ENCODE measurements around the gene IMP3.
"Not testable (repeated sequence)": the region's sequence is repeated elsewhere in the genome, so short reads cannot be mapped to it uniquely, and the experiment has no call there.

IMP3 gene

DNA sequence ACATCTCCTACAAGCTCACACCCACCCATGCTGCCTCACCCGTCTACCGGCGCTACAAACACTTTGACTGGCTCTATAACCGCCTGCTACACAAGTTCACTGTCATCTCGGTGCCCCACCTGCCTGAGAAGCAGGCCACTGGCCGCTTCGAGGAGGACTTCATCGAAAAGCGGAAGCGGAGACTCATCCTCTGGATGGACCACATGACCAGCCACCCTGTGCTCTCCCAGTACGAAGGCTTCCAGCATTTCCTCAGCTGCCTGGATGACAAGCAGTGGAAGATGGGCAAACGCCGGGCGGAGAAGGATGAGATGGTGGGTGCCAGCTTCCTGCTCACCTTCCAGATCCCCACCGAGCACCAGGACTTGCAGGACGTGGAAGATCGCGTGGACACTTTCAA, 9.8 kb upstream of the IMP3 start:
- no peak for DNase-seq

DNA sequence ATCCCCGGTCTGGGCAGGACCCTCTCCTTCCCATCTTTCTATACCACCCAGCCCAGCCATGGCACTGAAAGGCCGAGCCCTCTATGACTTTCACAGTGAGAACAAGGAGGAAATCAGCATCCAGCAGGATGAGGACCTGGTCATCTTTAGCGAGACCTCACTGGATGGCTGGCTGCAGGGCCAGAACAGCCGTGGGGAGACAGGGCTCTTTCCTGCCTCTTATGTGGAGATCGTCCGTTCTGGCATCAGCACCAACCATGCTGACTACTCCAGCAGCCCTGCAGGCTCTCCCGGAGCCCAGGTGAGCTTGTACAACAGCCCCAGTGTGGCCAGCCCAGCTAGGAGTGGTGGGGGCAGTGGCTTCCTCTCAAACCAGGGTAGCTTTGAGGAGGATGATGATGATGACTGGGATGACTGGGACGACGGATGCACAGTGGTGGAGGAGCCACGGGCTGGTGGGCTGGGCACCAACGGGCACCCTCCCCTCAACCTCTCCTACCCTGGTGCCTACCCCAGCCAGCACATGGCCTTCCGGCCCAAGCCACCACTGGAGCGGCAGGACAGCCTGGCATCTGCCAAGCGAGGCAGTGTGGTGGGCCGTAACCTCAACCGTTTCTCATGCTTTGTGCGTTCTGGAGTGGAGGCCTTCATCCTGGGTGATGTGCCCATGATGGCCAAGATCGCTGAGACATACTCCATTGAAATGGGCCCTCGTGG, 9.2 kb upstream of the IMP3 start:
- DNase-seq: no peak

DNA sequence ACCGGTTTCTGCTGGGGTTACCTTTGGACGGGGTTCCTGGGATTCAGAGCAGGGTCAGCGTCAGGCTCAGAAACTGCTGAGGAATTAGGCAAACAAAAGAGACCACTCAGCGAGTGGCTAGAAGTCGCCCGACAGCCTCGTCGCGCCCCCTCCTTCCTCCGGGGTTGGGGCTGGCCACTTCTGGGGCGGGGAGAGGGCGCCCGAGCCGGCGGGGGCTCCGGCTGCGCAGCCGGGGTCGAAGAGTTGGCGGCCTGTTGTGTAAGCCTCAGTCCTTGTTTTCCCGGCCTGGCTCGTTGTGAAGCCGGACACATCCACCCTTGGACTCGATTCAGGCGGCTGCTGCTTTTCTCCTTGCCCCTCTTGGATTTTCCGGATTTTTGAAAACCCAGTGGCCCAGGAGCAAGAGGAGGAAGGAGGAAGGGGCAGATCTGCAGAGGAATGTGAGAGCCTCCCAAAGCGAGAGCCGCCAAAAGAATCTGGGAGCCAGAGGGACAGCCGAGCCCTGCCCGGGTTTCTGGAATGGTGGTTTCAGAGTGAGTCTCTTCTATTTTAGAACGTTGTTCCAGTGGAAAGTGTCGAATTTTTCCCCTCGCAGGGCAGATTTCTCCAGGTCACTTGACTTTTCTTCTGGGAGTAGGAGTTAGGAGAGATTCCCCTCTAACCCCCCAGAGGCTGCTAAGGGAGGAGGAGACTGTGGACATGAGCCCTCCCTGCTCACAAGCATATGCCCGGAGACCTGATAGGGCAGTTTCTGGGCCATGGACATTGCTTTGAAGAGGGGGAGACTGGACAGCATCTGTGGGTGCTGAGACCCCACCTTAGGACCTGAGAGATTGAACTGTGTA, 8.4 kb upstream of the IMP3 start:
- no peak for DNase-seq

DNA sequence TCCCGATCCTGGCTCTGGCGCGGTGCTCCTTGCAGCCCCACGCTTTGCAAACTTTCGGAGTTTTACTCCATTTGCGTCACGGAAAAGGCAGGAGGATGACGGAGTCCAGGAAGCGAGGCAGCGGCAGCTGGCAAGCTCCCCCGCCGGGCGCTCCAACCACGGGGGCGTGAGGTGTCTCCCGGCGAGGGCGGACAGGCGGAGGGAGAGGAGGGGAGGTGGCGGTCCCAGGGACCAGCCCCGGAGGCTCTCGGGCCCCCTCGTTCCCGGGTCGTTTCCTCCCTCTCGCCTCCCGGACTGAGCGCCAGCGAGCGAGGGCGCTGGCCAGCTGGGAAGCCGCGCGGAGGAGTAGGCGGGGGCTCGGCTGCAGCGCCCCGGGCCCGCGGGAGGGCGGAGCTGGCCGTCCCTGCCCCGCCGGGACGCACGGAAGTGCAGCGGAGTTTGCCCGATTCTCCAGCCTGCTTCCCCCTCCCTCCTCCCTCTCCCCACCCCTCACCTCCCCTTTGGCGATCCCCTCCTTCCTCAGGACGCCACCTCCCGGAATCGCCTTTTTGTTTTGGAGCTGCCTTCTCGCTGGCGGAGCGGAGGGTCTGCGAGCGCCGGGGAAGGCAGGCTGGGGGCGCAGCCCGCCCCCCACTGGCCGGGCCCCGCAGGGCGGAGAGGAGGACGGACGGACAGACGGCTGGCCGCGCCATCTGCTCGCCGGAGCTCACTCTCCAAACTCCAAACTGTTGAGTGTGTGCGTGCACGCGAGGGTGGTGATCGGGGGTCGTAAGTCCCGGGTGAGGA, 7.5 kb upstream of the IMP3 start, which contains the start of gene SNX33:
Gene SNX33, plus strand, starts transcription at position 543 of the 786 bp plus-strand sequence. CDS start 1,191 bp downstream, outside the sequence.
- peak; percentile 33 to 58 for DNase-seq

DNA sequence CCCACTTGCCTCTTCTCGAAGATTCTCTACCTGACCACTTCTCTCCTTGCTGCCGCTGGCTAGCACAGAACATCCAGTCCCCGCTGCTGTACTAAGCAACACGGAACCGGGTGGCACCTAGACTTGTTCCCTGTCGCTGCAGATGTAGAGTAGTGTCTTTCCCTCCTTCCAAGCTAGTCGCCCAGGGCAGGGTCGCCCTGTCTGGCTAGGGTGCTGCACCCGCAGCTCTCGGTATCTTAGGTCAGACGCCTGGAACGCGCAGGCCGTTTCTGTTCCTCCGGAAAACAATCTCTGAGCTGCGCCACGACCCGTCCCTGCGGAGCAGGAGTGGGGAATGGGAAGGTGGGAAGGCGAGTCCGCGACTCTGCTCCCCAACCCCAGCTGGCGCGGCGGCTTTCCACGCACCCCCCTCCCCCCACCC, 6.9 kb upstream of the IMP3 start:
- no peak for DNase-seq

DNA sequence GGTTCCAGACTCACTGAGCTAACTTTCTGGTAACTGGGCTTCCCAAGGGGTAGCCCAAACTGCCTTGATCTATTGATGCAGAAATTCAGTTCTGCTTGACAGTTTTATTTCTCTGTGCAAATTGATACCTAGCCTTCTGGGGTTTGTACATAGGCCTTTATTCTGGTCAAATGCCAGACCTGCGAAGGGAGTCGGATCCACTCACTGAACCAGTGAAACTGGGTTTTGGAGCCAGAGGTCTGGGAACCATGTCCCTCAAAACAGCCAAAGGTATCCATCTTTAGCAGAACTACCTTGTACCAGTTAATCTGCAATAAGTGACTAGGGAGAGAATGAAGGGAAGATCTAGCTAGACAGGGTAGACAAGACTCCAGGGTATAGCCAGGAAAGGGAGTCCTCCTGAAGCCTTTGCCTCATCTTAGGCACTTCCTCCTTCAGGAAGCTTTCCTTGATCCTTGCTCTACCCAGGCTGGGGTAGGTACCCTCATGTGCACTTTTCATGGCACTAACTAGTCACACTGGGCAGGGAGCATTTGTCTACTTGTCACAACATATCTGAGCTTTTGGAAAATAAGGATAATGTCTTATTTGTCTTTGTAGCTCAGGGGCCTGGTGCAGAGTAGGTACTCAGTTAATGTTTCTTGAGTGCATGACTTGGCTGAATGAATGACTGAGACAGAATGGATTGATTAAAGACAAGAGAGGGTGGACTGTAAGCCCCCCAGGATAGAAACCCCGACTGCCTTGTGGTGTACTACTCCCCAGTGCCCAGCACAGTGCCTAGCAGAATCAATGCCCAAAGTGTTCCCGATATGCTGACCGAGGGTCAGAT, 6.3 kb upstream of the IMP3 start:
- DNase-seq: no peak

DNA sequence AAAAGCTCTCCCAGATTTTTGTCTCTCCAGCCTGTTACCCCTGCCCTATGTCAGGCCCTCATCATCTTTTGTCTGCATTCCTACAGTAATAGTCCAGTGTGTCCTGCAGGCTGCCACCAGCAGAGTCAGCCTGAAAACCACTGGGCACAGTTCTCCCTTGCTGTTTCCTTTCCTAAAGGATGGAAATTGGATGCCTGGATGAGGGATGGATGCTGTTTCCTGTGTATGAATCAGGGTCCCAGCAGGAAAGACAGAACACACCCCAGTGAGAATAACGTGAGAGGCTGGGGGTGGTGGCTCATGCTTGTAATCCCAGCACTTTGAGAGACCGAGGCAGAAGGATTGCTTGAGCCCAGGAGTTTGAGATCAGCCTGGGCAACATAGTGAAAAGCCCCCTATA, 4.4 kb upstream of the IMP3 start:
- no peak for DNase-seq

DNA sequence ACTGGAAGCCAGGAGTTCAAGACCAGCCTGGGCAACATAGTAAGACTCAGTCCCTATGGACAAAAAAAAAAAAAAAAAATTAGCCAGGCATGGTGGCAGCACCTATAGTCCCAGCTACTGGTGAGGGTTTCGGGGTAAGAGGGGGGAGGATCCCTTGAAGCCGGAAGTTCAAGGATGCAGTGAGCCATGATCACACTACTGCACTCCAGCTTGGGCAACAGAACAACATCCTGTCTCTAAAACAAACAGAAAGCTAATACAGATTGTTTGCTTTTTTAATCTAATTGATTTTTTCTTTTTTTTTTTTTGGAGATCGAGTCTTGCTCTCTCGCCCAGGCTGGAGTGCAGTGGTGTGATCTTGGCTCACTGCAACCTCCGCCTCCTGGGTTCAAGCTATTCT, 1.6 kb upstream of the IMP3 start:
- DNase-seq: no peak

DNA sequence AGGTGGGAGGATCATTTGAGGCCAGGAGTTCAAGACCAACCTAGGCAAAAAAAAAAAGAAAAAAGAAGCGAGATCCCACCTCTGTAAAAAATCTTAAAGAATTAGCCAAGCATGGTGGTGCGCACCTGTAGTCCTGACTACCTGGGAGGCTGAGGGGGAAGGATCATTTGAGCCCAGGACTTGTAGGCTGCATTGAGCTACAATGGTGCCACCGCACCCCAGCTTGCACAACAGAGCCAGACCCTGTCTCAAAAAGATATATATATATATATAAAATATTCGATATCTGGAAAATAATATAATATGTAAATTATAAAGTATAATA, 1.1 kb upstream of the IMP3 start:
- no peak for DNase-seq

DNA sequence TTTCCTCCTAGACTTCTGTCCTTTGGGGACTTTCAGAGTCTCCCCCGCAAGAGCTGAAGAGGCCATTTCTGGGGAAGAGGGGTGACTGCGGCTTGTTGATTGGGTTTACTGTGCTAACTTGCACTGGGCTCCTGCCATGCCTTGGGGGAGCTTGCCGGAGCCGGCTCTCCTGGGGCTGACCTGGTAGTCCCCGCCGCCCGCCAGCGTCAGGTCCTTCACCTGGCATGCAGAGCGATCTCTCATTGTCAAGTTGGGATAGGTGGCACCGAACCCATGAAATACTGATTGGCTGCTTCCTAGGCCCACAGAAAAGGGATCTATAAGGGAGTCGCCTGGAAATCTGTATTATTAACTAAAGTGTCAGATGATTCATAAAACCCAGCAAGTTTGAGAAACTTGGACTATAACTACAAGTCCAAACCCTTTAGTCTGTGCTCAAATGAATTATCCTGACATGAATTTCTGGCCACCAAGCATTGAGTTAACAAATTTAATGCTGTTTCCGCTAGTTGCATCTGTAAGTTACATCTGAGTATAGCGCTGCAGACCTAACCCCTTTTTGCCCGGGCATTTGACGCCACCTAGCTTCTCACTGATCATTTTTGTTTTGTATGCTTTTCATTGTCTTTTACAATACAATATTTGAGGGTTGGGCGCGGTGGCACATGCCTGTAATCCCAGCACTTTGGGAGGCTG, 607 bp upstream of the IMP3 start:
- peak; percentile 76 to 79 for DNase-seq

DNA sequence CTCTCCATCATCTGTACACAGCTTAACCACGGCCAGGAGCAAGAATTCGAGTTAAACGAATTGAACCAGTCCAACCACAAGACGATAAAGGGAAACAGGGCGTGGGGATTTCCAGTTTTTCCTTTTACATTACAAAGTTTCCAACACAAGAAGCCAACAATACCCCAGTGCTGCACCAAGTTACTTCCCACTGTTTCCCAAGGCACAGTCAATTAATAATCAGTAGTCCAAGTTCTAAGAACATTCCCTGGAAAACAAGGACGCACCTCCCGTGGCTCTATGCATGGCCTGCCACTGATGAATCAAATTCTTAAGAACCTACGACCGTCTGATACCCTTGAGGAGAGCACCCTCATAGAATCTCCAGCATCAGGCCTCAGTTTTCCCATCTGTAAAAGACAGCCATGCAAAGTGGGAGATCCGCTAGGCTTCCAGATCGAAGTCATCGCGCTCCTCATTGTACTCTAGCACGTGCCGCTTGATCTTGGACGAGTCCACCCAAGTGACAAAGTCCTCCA, 774 bp downstream of the IMP3 start:
- DNase-seq: no peak

DNA sequence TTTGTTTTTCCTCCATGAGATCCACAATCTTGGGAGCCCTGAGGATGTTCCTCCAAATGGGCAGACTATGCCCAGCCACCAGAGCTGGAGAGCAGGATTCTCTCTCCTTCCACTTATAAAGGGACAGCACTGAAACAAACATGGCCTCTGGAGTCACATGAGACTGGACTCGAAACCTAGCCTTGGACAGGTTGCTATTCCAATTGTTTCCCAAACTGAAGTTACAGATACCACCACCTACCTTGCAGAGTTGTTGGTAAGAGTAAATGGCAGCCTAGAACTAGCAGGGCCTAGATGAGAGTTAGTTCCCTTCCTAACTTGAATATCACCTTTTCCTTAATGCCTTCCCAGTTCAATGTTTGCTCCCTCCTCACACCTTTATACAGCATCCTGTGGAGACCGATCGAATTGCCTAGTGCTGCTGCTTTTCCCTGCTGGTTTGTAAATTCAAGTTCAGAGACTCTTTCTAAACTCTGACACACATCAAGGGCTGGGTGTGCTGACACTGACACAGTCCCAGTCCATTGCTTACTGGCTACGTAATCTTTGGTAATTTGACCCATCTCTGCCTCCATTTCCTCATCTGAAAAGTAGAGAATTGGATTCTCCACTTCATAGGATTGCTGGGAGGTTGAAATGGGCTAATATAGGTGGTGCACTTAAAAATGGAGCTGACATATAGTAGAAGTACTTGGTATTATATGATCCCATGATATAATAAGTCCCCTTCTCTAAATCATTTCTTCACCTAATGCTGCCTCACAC, 2.6 kb downstream of the IMP3 start:
- DNase-seq: no peak

DNA sequence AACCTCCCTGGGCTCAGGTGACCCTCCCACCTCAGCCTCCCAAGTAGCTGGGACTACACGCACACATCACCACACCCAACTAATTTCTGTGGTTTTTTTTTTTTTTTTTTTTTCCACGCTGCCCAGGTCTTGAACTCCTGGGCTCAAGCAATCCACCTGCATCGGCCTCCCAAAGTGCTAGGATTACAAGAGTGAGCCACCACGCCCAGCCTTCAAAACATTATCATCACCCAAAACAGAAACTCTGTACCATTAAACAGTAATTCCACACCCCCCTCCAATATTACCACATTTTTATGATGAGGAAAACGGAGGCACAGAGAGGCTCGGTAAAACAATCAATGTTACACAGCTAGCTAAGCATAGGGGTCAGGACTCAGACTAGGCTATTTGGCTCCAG, 4.0 kb downstream of the IMP3 start:
- no peak for DNase-seq

DNA sequence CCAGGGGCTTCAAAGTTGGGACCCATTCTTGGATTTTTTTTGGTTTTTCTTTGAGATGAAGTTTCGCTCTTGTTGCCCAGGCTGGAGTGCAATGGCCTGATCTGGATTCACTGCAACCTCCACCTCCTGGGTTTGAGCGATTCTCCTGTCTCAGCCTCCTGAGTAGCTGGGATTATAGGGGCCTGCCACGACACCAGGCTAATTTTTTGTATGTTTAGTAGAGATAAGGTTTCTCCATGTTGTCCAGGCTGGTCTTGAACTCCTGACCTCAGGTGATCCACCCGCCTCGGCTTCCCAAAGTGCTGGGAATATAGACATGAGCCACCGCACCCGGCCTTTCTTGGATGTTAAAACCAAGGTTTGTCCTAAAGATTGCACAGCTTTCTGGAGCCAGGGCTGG, 6.1 kb downstream of the IMP3 start:
- not testable (repeated sequence) for DNase-seq

DNA sequence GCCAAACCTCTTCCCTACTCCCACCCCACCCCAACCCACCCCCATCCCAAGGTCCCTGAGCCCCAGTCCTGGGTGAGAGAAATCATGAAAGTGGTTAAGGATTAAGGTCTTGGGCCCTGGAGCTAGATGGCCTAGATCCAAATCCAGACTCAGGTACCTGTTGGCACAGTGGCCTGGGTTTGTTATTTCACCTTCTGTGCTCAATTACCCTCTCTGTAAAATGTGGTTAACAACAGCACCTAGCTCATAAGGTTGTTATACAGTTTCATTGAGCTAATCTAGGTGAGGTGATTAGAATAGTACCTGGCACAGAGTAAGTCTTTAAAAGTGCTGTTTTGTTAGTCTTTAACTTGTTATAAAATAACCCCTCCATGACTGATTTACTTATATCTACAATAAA, 8.1 kb downstream of the IMP3 start:
- DNase-seq: no peak

DNA sequence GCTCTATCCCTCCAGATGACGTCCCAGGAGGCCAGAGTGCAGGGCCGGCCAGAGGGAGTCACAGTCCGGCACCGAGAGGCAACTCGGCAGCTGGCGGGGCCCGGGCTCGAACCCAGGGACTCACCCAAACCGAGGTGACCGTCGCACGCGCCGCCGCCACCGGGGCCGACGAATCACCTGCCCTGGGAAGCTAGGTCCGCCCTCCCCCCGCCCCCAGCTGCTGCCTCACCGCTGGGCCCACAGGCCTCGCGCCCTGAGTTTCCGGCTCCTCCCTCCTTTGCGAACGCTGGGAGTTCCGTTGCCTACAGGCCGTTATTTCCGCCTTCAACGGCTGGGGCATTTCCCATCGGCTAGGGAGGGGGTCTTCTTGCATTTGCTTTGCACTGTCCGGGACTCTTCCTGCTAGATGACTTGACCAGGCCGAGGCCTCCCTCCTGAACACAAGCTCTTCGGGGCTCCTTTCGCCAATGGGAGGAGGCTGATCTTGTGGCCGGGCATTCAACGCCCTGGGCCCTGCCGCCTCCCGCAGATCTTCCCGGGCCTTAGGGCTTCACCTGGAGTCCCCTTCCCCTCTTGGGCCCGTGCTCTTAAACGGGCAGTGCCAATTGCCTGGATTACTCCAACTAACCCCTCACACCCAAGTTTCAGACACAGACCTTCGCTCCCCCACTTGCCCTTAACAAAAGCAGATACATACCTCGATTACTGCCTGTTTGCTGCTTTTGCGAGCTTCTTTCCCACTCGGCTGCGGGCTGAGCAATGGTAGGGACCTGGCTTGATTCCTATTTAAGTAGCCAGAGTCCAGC, 14.3 kb downstream of the IMP3 start, which contains the start of gene SNUPN:
Gene SNUPN, minus strand, starts transcription at position 184 of the 806 bp plus-strand sequence. CDS start 4,674 bp downstream, outside the sequence.
- DNase-seq: peak; percentile 96 to 98

DNA sequence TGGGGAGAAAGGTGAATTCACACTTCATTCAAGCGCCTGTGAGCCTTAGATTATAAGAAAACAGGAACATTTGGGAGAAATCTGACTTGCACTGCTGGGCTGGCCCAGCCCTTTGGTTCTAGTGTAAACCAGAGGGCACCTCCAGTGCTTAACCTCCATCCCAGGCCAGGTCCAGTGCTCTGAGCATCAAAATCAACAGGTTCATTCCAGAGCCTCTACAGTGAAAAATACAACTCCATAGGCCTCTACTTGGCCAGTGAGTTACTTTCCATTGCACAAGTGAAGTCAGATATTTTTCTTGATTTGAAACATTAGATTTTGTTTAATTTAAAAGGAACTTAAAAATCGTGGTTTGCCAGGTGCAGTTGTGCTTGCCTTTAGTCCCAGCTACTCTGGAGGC, 17.5 kb downstream of the IMP3 start:
- DNase-seq: no peak

DNA sequence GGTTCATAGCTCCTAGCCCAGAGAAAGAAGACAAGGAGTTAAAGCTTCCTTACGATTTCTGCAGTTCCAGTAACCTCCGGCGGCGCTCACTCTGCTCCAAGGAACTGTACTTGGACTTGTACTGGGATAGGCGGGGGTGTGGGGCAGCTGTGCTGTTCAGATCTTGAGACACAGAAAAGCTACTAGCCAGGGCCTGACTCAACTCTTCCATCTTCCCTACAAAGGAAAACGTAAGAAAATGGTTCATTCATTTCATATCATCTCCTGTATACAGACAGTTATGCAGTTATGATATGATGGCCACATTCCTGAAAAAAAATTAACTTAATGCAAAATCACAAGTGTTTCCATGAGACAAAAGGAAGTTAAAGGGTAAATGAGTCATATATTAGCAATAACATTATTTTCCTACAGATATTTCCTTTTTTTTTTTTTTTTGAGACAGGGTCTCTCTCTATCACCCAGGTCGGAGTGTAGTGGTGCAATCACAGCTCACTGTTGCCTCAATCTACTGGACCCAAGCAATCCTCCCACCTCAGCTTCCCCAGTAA, 19.1 kb downstream of the IMP3 start:
- DNase-seq: no peak

DNA sequence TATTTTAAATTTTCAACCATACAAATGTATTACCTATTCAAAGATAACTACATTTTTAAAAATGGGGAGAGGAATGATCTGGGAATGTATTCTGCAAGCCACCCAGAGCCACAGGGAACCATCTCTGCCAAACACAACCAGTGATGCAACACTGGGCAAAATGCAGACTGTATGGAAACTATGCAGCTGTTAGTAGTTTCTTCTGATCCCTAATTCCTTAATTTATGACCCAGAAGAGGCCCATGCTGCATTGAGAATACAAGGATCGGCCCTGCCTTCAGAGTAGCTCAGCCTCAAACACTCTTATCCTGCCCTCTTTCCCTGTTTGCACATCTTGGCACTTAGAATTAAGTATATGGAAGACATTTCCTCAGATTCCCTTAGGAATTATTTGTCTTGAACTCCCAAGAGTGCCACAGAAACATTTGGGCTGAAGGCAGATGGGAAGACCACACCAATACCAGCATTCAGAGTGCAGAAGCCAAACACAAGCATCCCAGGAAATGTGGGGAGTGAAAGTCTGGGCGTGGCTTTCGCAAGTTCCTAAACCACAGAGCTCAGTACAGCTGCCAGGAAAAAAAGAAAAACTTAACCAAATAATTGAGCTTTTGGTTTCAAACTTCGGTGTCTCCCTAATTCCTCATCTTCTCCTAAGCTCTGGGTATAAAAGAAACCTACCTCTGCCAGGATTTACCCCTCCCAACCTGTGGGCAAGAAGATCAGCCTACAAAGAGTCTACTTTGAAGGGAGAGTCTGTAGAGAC, 19.8 kb downstream of the IMP3 start:
- no peak for DNase-seq

Measured in SHP77 (cell line).